ENCODE data around the gene CSTB. TPM values are rescaled to one million over a fixed set of nuclear protein-coding genes. Genes with fewer than 3 reads are reported as not detected.

The CSTB gene
- total and polyA plus RNA-seq, 2 of the 8 experiments (the other 6 are each of a cell fraction or from before 2014, with no cell fraction given): 53.8 to 64.1 TPM

DNA sequence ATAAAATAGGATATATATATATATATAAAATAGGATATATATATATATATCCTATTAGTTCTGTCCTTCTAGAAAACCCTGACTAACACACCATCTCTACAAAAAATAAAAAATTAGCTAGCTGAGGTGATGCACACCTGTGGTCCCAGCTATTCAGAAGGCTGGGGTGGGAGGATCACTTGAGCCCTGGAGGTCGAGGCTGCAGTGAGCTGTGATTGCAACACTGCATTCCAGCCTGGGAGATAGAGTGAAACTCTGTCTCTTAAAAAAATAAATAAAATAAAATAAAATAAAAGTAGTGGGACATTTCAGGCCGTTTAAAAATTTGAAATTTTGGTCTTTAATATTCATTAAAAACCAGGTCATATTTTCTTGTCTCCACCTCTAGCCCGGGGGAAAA lies 9.0 kb upstream of the CSTB start:
- Histone ChIP-seq H2AK5ac (ENCODE audit: low read depth, low read length) (no peak overlapping the region), H2BK12ac (ENCODE audit: low read depth, low read length) (no peak overlapping the region), H4K5ac (ENCODE audit: insufficient read length, low read depth, low read length) (no peak overlapping the region), H3K27ac (ENCODE audit: low read depth, low read length) (no peak overlapping the region), H3K79me1 (ENCODE audit: low read depth, low read length) (0 out of 2 replicates have a peak, but pooled peaks cover 2% of the 10 kb centered on the region), H3K4me3 (ENCODE audit: extremely low read depth in 1 of 4, insufficient read depth in 2 of 4, low read depth in 3 of 4, low read length in 4 of 4) (no peak overlapping the region), H3K23me2 (ENCODE audit: low read depth, low read length) (peaks cover 3% of the 10 kb centered on the region; the same call in 1 of the 2 replicates), H3K56ac (replicated peaks; ENCODE audit: insufficient read length, low read depth, low read length) (no peak overlapping the region), H2BK20ac (ENCODE audit: low read length) (no peak overlapping the region), H2BK5ac (ENCODE audit: low read depth, low read length) (no peak overlapping the region), H3K4me1 (replicated peaks in 1 of 4; ENCODE audit: control insufficient read depth in 3 of 4, insufficient read depth in 4 of 4, low read length in 3 of 4) (peaks cover 0 to 1% (median 0%) of the 10 kb centered on the region in 4 experiments; a peak in 3 of 7 replicates), H4K8ac (ENCODE audit: extremely low read depth, insufficient read depth, low read length) (no peak overlapping the region), H3K79me2 (ENCODE audit: control insufficient read depth in 1 of 2, insufficient read depth in 2 of 2, low read length in 2 of 2) (peaks cover 5% of the 10 kb centered on the region in 2 experiments), H4K91ac (replicated peaks; ENCODE audit: insufficient read length, low read length) (no peak overlapping the region), H2BK15ac (ENCODE audit: low read length) (no peak overlapping the region), H3K4me2 (ENCODE audit: insufficient read depth in 1 of 2, low read depth in 2 of 2, low read length in 2 of 2) (no peak overlapping the region), H3K27me3 (replicated peaks in 1 of 4; ENCODE audit: control insufficient read depth in 3 of 4, extremely low read depth in 1 of 4, insufficient read depth in 3 of 4, low read length in 3 of 4) (no peaks in the 10 kb centered on the region; a peak in 1 of 7 replicates), H3K4ac (replicated peaks; ENCODE audit: insufficient read length, low read depth, low read length) (no peak overlapping the region), H3K9me3 (ENCODE audit: insufficient read depth in 2 of 2, low read depth in 1 of 2, low read length in 1 of 2) (no peaks in the 10 kb centered on the region), H3K14ac (ENCODE audit: insufficient read length) (no peak overlapping the region), H3K23ac (ENCODE audit: insufficient read length) (no peak overlapping the region), H2AFZ (ENCODE audit: low read length) (no peak overlapping the region), H3K36me3 (ENCODE audit: control insufficient read depth in 2 of 4, insufficient read depth in 4 of 4, low read length in 3 of 4) (no peaks in the 10 kb centered on the region), H3K18ac (ENCODE audit: extremely low read depth, low read length) (no peak overlapping the region), H3K9ac (replicated peaks in 1 of 4; ENCODE audit: extremely low read depth in 1 of 4, low read depth in 3 of 4, low read length in 3 of 4) (no peak overlapping the region), H4K20me1 (replicated peaks in 1 of 2; ENCODE audit: control insufficient read depth in 1 of 2, insufficient read depth in 2 of 2, low read length in 2 of 2) (peaks cover 0 to 8% of the 10 kb centered on the region in 2 experiments), H2BK120ac (replicated peaks; ENCODE audit: low read depth, low read length) (no peak overlapping the region)
- WGBS, 2 experiments (ENCODE audit: extremely low coverage in 1 of 2, insufficient coverage in 1 of 2, insufficient read length in 1 of 2, insufficient replicate concordance in 2 of 2, low coverage in 1 of 2, low lambda C conversion rate in 2 of 2, missing lambda C conversion rate in 1 of 2): 91% methylated on average over 3 of the region's 3 CpGs; no CpG with 5 or more reads in 1 of the 2 experiments
- FAIRE-seq (no peak), DNase-seq (ENCODE audit: low read depth in 1 of 2, low spot score in 2 of 2) (no peak)
- POLR2A ChIA-PET (ENCODE audit: partially characterized antibody): interaction anchor here (0.6 to 1.4 kb wide), 2 partner anchors 12 to 17 kb away, joined by 3 read pairs; no protein-coding TSS in a partner anchor
- CTCF ChIA-PET (ENCODE audit: partially characterized antibody): interaction anchor here (1.2 kb wide), 1 partner anchor 26 kb away, joined by 6 read pairs; no protein-coding TSS in a partner anchor
- TF ChIP-seq CEBPB (IDR thresholded peaks at IDR 0.05; ENCODE audit: low read depth, low read length) (no peak), TAF1 (IDR thresholded peaks at IDR 0.05; ENCODE audit: low read depth, low read length) (no peak), NRF1 (IDR thresholded peaks at IDR 0.05; ENCODE audit: low read depth, low read length) (no peak), CTBP2 (IDR thresholded peaks at IDR 0.05; ENCODE audit: borderline replicate concordance, insufficient read depth, insufficient read length, low read length) (no peak), CREB1 (IDR thresholded peaks at IDR 0.05) (no peak), SIRT6 (IDR thresholded peaks at IDR 0.05; ENCODE audit: low read length) (no peak), KDM5A (IDR thresholded peaks at IDR 0.05; ENCODE audit: low read length) (no peak), GABPA (IDR thresholded peaks at IDR 0.05; ENCODE audit: borderline replicate concordance, insufficient read depth, low read length) (no peak), RAD21 (IDR thresholded peaks at IDR 0.05 in 1 of 2, conservative IDR thresholded peaks at IDR 0.05 in 1 of 2; ENCODE audit: low read depth in 2 of 2, low read length in 2 of 2) (no peak), RXRA (IDR thresholded peaks at IDR 0.05; ENCODE audit: insufficient read depth, low read depth, low read length) (no peak), CBX5 (IDR thresholded peaks at IDR 0.05; ENCODE audit: low read depth, low read length) (no peak)
- TF ChIP-seq, protein P1, sequence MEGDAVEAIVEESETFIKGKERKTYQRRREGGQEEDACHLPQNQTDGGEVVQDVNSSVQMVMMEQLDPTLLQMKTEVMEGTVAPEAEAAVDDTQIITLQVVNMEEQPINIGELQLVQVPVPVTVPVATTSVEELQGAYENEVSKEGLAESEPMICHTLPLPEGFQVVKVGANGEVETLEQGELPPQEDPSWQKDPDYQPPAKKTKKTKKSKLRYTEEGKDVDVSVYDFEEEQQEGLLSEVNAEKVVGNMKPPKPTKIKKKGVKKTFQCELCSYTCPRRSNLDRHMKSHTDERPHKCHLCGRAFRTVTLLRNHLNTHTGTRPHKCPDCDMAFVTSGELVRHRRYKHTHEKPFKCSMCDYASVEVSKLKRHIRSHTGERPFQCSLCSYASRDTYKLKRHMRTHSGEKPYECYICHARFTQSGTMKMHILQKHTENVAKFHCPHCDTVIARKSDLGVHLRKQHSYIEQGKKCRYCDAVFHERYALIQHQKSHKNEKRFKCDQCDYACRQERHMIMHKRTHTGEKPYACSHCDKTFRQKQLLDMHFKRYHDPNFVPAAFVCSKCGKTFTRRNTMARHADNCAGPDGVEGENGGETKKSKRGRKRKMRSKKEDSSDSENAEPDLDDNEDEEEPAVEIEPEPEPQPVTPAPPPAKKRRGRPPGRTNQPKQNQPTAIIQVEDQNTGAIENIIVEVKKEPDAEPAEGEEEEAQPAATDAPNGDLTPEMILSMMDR (IDR thresholded peaks at IDR 0.05; ENCODE audit: control extremely low read depth in 1 of 3, insufficient read depth in 1 of 3, low read depth in 1 of 3, low read length in 3 of 3): no peak
